Loucy (cell line): ENCODE data around the gene TGFBR3.

ENCODE experiments used
- EZH2phosphoT487 ChIP-seq: fragments of 200-600 bp; IDR thresholded peaks from 2 replicates; pipeline ENCODE4 v1.6.1; 2018; ENCODE audit warnings: antibody characterized with exemption, mild to moderate bottlenecking, moderate library complexity, borderline replicate concordance
- TF ChIP-seq, protein P1 (sequence below): fragments of 200-600 bp; sonication (generic); conservative IDR thresholded peaks from 2 replicates; pipeline ENCODE4 v1.5.1; 2014; ENCODE audit warnings: mild to moderate bottlenecking, antibody characterized with exemption, low read length

DNA sequence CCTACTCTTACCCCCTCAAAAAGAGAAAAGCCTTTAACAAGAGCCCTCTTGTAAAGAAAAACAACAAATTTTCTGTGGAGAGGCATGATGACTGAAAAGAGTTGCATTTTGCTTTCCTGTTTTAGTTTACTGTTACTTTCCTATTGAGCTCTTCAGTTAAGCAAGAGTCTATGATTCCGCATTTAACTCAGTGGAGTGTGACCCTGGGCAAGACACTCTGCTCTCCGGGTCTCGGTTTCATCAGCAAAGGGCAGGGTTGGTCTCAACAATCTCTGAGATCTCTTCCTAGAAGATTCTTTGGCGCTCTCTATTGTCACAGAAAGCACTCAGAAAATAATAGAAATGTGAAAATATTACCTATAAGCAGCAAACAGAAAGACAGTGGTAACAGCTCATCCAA lies 175.7 kb downstream of the TGFBR3 start:
- TF ChIP-seq, protein P1, sequence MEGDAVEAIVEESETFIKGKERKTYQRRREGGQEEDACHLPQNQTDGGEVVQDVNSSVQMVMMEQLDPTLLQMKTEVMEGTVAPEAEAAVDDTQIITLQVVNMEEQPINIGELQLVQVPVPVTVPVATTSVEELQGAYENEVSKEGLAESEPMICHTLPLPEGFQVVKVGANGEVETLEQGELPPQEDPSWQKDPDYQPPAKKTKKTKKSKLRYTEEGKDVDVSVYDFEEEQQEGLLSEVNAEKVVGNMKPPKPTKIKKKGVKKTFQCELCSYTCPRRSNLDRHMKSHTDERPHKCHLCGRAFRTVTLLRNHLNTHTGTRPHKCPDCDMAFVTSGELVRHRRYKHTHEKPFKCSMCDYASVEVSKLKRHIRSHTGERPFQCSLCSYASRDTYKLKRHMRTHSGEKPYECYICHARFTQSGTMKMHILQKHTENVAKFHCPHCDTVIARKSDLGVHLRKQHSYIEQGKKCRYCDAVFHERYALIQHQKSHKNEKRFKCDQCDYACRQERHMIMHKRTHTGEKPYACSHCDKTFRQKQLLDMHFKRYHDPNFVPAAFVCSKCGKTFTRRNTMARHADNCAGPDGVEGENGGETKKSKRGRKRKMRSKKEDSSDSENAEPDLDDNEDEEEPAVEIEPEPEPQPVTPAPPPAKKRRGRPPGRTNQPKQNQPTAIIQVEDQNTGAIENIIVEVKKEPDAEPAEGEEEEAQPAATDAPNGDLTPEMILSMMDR = no peak
- TF ChIP-seq EZH2phosphoT487 = no peak
